ENCODE results near the gene PLCB1.
A peak's percentile ranks its signal among the peaks of the same experiment; 100 is the strongest.

Gene PLCB1

GRCh38 chr20:8255945-8256632 lies 124.0 kb downstream of the PLCB1 start:
- DNase-seq (ENCODE audit: low read depth) = no peak
- TF ChIP-seq POLR2A (IDR thresholded peaks at IDR 0.05; ENCODE audit: extremely low read depth, insufficient read length) (no peak), MYC (IDR thresholded peaks at IDR 0.05; ENCODE audit: low read depth, low read length) (no peak)
- TF ChIP-seq, protein P1, sequence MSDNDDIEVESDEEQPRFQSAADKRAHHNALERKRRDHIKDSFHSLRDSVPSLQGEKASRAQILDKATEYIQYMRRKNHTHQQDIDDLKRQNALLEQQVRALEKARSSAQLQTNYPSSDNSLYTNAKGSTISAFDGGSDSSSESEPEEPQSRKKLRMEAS (IDR thresholded peaks at IDR 0.05; ENCODE audit: low read depth, low read length) = no peak
- TF ChIP-seq, protein P2, sequence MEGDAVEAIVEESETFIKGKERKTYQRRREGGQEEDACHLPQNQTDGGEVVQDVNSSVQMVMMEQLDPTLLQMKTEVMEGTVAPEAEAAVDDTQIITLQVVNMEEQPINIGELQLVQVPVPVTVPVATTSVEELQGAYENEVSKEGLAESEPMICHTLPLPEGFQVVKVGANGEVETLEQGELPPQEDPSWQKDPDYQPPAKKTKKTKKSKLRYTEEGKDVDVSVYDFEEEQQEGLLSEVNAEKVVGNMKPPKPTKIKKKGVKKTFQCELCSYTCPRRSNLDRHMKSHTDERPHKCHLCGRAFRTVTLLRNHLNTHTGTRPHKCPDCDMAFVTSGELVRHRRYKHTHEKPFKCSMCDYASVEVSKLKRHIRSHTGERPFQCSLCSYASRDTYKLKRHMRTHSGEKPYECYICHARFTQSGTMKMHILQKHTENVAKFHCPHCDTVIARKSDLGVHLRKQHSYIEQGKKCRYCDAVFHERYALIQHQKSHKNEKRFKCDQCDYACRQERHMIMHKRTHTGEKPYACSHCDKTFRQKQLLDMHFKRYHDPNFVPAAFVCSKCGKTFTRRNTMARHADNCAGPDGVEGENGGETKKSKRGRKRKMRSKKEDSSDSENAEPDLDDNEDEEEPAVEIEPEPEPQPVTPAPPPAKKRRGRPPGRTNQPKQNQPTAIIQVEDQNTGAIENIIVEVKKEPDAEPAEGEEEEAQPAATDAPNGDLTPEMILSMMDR (IDR thresholded peaks at IDR 0.05; ENCODE audit: low read depth, low read length) = no peak
- no peak overlapping the region for H3K4me3 ChIP-seq (ENCODE audit: low read depth, low read length)

DNA sequence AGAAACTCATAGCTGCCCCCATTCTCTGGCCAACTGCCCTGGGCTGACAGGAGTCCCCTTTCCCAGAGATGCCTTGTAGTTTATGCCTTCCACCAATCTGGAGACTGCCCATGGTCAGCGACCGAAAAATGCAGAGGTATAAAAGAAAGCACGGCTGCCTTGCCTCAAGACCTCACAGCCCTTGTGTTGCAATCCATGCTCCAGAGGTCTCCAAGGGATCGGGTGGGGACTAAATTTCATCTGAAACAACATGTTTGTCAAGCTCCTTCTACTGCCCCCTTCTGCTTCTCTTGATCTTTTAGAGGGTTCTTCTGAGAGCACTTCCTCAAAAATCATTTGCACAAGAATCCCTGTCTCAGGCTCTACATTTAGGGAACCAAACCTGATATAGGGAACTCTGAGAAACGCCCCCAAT lies 128.8 kb downstream of the PLCB1 start:
- peak; percentile 83 for DNase-seq (ENCODE audit: low read depth)
- no peak overlapping the region for H3K4me3 ChIP-seq (ENCODE audit: low read depth, low read length)
- TF ChIP-seq MYC (IDR thresholded peaks at IDR 0.05; ENCODE audit: low read depth, low read length) (no peak), POLR2A (IDR thresholded peaks at IDR 0.05; ENCODE audit: extremely low read depth, insufficient read length) (no peak)
- TF ChIP-seq, protein P1 (IDR thresholded peaks at IDR 0.05; ENCODE audit: low read depth, low read length) = no peak
- TF ChIP-seq, protein P2 (IDR thresholded peaks at IDR 0.05; ENCODE audit: low read depth, low read length) = no peak

DNA sequence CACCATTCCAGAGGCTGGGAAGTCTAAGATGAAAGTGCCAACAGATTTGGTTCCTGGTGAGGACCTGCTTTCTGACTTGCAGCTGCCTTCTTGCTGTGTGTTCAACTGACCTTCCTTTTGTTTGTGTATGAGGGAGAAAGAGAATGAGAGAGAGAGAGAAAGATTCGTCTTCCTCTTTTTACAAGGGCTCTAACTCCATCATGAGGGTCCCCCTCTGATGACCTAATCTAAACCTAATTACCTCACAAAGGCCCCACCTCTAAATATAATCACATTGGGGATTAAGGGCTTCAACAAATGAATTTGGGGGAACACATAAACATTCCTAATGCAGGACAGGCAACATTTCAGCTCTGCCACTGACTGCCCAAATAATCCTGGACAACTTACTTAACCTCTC lies 130.7 kb downstream of the PLCB1 start:
- H3K4me3 ChIP-seq (ENCODE audit: low read depth, low read length) = no peak overlapping the region
- TF ChIP-seq POLR2A (IDR thresholded peaks at IDR 0.05; ENCODE audit: extremely low read depth, insufficient read length) (no peak), MYC (IDR thresholded peaks at IDR 0.05; ENCODE audit: low read depth, low read length) (no peak)
- TF ChIP-seq, protein P2 (IDR thresholded peaks at IDR 0.05; ENCODE audit: low read depth, low read length) = no peak
- TF ChIP-seq, protein P1 (IDR thresholded peaks at IDR 0.05; ENCODE audit: low read depth, low read length) = no peak
- no peak for DNase-seq (ENCODE audit: low read depth)

DNA sequence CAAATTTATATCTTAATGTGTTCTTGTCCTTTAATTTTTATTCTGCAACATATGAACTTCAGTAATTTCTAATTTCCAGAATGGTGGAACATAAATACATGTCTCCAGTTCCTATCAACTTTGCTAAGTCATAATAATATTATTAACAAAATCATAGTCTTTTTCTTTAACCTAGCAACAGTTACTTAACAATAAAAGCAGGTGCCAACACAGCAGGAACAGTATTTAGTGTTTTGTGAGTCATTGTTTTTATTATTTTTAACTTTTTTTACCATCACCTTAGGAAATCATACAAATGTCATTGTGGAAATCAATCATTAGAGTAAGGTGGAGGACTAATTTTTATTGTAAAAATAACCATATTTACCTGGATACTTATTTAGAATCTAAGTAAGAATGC lies 133.5 kb downstream of the PLCB1 start:
- TF ChIP-seq MYC (IDR thresholded peaks at IDR 0.05; ENCODE audit: low read depth, low read length) (no peak), POLR2A (IDR thresholded peaks at IDR 0.05; ENCODE audit: extremely low read depth, insufficient read length) (no peak)
- TF ChIP-seq, protein P2 (IDR thresholded peaks at IDR 0.05; ENCODE audit: low read depth, low read length) = no peak
- TF ChIP-seq, protein P1 (IDR thresholded peaks at IDR 0.05; ENCODE audit: low read depth, low read length) = no peak
- H3K4me3 ChIP-seq (ENCODE audit: low read depth, low read length) = no peak overlapping the region
- DNase-seq (ENCODE audit: low read depth) = no peak

GRCh38 chr20:8267009-8267408 lies 134.9 kb downstream of the PLCB1 start:
- DNase-seq (ENCODE audit: low read depth) = no peak
- TF ChIP-seq, protein P2 (IDR thresholded peaks at IDR 0.05; ENCODE audit: low read depth, low read length) = no peak
- TF ChIP-seq POLR2A (IDR thresholded peaks at IDR 0.05; ENCODE audit: extremely low read depth, insufficient read length) (no peak), MYC (IDR thresholded peaks at IDR 0.05; ENCODE audit: low read depth, low read length) (no peak)
- TF ChIP-seq, protein P1 (IDR thresholded peaks at IDR 0.05; ENCODE audit: low read depth, low read length) = no peak
- no peak overlapping the region for H3K4me3 ChIP-seq (ENCODE audit: low read depth, low read length)
